Tibial nerve (tissue), 4 donors: ENCODE results near the gene YIPF2.

Experiments used
- CTCF ChIP-seq, 5 experiments: fragments of 200-600 bp in 3 of 5; fragments of 450-650 bp in 2 of 5; sonication (generic) in 3 of 5; IDR thresholded peaks; one replicate each; pipeline ENCODE4 v1.5.1; 2016 to 2019; ENCODE audit warnings: antibody characterized with exemption in 5 of 5, mild to moderate bottlenecking in 3 of 5, moderate library complexity in 2 of 5
- EP300 ChIP-seq, 2 donors: sonication (generic); formaldehyde crosslinking; IDR thresholded peaks; one replicate each; pipeline ENCODE4 v1.6.1; 2017; ENCODE audit warnings: antibody characterized with exemption in 2 of 2, mild to moderate bottlenecking in 1 of 2
- POLR2A ChIP-seq, 2 donors: fragments of 450-650 bp; IDR thresholded peaks; one replicate each; pipeline ENCODE4 v1.6.1; 2017; ENCODE audit warnings: antibody characterized with exemption in 2 of 2, mild to moderate bottlenecking in 2 of 2, moderate library complexity in 2 of 2

- TF ChIP-seq CTCF (IDR thresholded peaks at IDR 0.05), result no peak
- no peak for TF ChIP-seq POLR2A (IDR thresholded peaks at IDR 0.05)
- no peak for TF ChIP-seq EP300 (IDR thresholded peaks at IDR 0.05)
These were observed 47.1 kb upstream of the YIPF2 start for GRCh38 chr19:10975374-10976130.
